SK-N-SH (cell line): ENCODE results near the gene LAMC2. TPM values are rescaled to one million over a fixed set of nuclear protein-coding genes. Genes with fewer than 3 reads are reported as not detected.

Experiments used
- CTCF ChIA-PET: fragments of 300-600, 350-600 bp; formaldehyde crosslinking; extraction: SDS; loops from one replicate; lab custom pipeline; 2021; lab: Yijun Ruan, JAX
- POLR2A ChIA-PET: fragments of 350-600 bp; sonication (Branson Sonifier 250); formaldehyde crosslinking; extraction: SDS; loops from one replicate; lab custom pipeline; 2020; ENCODE audit warnings: antibody characterized with exemption, inconsistent platforms; lab: Yijun Ruan, JAX
- DNase-seq: peaks from one replicate; pipeline ENCODE4 v3.0.0; 2012
- H2AFZ ChIP-seq: fragments of 200-600 bp; sonication (generic); 2 replicates; pipeline ENCODE4 v1.8.1; 2016; ENCODE audit warnings: antibody characterized with exemption, mild to moderate bottlenecking, low read depth
- H3F3A ChIP-seq: fragments of 200-600 bp; sonication (generic); replicated peaks from 2 replicates; pipeline ENCODE3; 2016; ENCODE audit warnings: antibody characterized with exemption, mild to moderate bottlenecking; ENCODE audit not compliant: insufficient read depth
- H3K27ac ChIP-seq, 2 experiments: fragments of 200-500 bp in 1 of 2; fragments of 200-600 bp in 1 of 2; sonication (Bioruptor generic) in 1 of 2; sonication (generic), shearing (Covaris generic) in 1 of 2; 2 replicates each; pipeline versions ENCODE4 v1.5.1 to v1.6.1; 2014 to 2016; ENCODE audit warnings: low read depth in 2 of 2, inconsistent platforms in 1 of 2, low read length in 1 of 2, mild to moderate bottlenecking in 1 of 2, mixed read lengths in 1 of 2
- H3K27me3 ChIP-seq: fragments of 200-600 bp; sonication (generic), shearing (Covaris generic); 2 replicates; pipeline ENCODE4 v1.6.1; 2016; ENCODE audit warnings: mixed run types; ENCODE audit not compliant: insufficient read depth
- H3K36me3 ChIP-seq, 2 experiments: fragments of 200-500 bp in 1 of 2; fragments of 200-600 bp in 1 of 2; sonication (Bioruptor generic) in 1 of 2; sonication (generic) in 1 of 2; replicated peaks in 1 of 2; 2 replicates each; pipeline versions ENCODE3 to v1.5.1; 2014 to 2016; ENCODE audit warnings: low read length in 1 of 2, mild to moderate bottlenecking in 1 of 2; ENCODE audit not compliant: insufficient read depth in 2 of 2, control insufficient read depth in 1 of 2
- H3K4me1 ChIP-seq, 2 experiments: fragments of 200-500 bp in 1 of 2; fragments of 200-600 bp in 1 of 2; sonication (Bioruptor generic) in 1 of 2; sonication (generic), shearing (Covaris generic) in 1 of 2; 2 replicates each; pipeline versions ENCODE4 v1.5.1 to v1.6.1; 2014 to 2016; ENCODE audit warnings: low read depth in 1 of 2, low read length in 1 of 2, mixed run types in 1 of 2; ENCODE audit not compliant: insufficient read depth in 2 of 2, control insufficient read depth in 1 of 2
- H3K4me2 ChIP-seq: fragments of 200-600 bp; sonication (generic), shearing (Covaris generic); 2 replicates; pipeline ENCODE4 v1.6.1; 2017; ENCODE audit warnings: mixed run types
- H3K4me3 ChIP-seq, 2 experiments: fragments of 200-500 bp in 1 of 2; fragments of 200-600 bp in 1 of 2; sonication (Bioruptor generic) in 1 of 2; sonication (generic), shearing (Covaris generic) in 1 of 2; 2 replicates each; pipeline versions ENCODE4 v1.5.1 to v1.8.1; 2014 to 2016; ENCODE audit warnings: low read depth in 2 of 2, inconsistent platforms in 1 of 2, low read length in 1 of 2, mild to moderate bottlenecking in 1 of 2, mixed read lengths in 1 of 2, moderate library complexity in 1 of 2
- H3K79me2 ChIP-seq: fragments of 200-600 bp; sonication (generic); 2 replicates; pipeline ENCODE4 v1.8.1; 2017; ENCODE audit warnings: mild to moderate bottlenecking; ENCODE audit not compliant: insufficient read depth
- H3K9ac ChIP-seq: fragments of 200-600 bp; sonication (generic); 2 replicates; pipeline ENCODE4 v1.6.1; 2017; ENCODE audit warnings: mixed run types
- H3K9me2 ChIP-seq: fragments of 200-600 bp; sonication (generic); 2 replicates; pipeline ENCODE4 v1.6.1; 2017; ENCODE audit warnings: mixed run types
- H3K9me3 ChIP-seq: fragments of 200-600 bp; sonication (generic); 2 replicates; pipeline ENCODE4 v1.6.1; 2017; ENCODE audit warnings: mixed run types, mild to moderate bottlenecking, moderate library complexity
- H4K20me1 ChIP-seq: fragments of 200-600 bp; sonication (generic); 2 replicates; pipeline ENCODE4 v1.6.1; 2017; ENCODE audit warnings: mild to moderate bottlenecking, mixed run types; ENCODE audit not compliant: insufficient read depth
- CHD2 ChIP-seq: fragments of 150-350 bp; IDR thresholded peaks from 2 replicates; pipeline ENCODE4 v1.6.1; 2018; ENCODE audit warnings: low read length; ENCODE audit not compliant: partially characterized antibody
- CTCF ChIP-seq: fragments of 200-600 bp; sonication (generic); IDR thresholded peaks from 2 replicates; pipeline ENCODE4 v1.6.1; 2017; ENCODE audit warnings: antibody characterized with exemption, mild to moderate bottlenecking, moderate library complexity
- EP300 ChIP-seq, 2 experiments: IDR thresholded peaks; 2 replicates each; pipeline versions ENCODE4 v1.4.0 to v1.6.1; 2012; ENCODE audit warnings: borderline replicate concordance in 1 of 2, low read depth in 1 of 2, low read length in 1 of 2
- EZH2phosphoT487 ChIP-seq: fragments of 200-600 bp; sonication (generic); IDR thresholded peaks from 2 replicates; pipeline ENCODE4 v1.6.1; 2017; ENCODE audit warnings: low read depth, mixed run types, mild to moderate bottlenecking, antibody characterized with exemption, moderate library complexity, borderline replicate concordance
- FOSL2 ChIP-seq: IDR thresholded peaks from 2 replicates; pipeline ENCODE4 v1.4.0; 2012; ENCODE audit warnings: low read depth, mild to moderate bottlenecking, moderate library complexity, borderline replicate concordance
- FOXM1 ChIP-seq: IDR thresholded peaks from 2 replicates; pipeline ENCODE4 v1.4.0; 2012; ENCODE audit warnings: low read depth, mild to moderate bottlenecking
- GABPA ChIP-seq: IDR thresholded peaks from 2 replicates; pipeline ENCODE4 v1.4.0; 2012; ENCODE audit warnings: low read depth, mild to moderate bottlenecking
- GATA2 ChIP-seq: sonication (generic); formaldehyde crosslinking; IDR thresholded peaks from 2 replicates; pipeline ENCODE4 v1.5.0; 2020; ENCODE audit warnings: mild to moderate bottlenecking, missing genetic modification reagents
- JUND ChIP-seq: IDR thresholded peaks from 2 replicates; pipeline ENCODE4 v1.4.0; 2012
- MXI1 ChIP-seq: IDR thresholded peaks from 2 replicates; pipeline ENCODE4 v1.6.1; 2012; ENCODE audit warnings: mild to moderate bottlenecking, low read depth, low read length, improper control_type of control experiment
- NFIC ChIP-seq: IDR thresholded peaks from 2 replicates; pipeline ENCODE4 v1.4.0; 2012; ENCODE audit warnings: borderline replicate concordance
- NRF1 ChIP-seq: IDR thresholded peaks from 2 replicates; pipeline ENCODE4 v1.6.1; 2012; ENCODE audit warnings: low read depth, mild to moderate bottlenecking, low read length
- PBX3 ChIP-seq: IDR thresholded peaks from 2 replicates; pipeline ENCODE4; 2012
- RAD21 ChIP-seq: IDR thresholded peaks from 2 replicates; pipeline ENCODE4 v1.6.1; 2012; ENCODE audit warnings: mild to moderate bottlenecking, low read length
- RCOR1 ChIP-seq: fragments of 150-350 bp; IDR thresholded peaks from 2 replicates; pipeline ENCODE4 v1.6.1; 2017; ENCODE audit warnings: antibody characterized with exemption, low read length
- RFX5 ChIP-seq: IDR thresholded peaks from 2 replicates; pipeline ENCODE4 v1.6.1; 2012; ENCODE audit warnings: mild to moderate bottlenecking, improper control_type of control experiment, low read length
- TAF1 ChIP-seq: IDR thresholded peaks from 2 replicates; pipeline ENCODE4 v1.6.1; 2012; ENCODE audit warnings: low read depth, mild to moderate bottlenecking, low read length, moderate library complexity, borderline replicate concordance
- USF2 ChIP-seq: fragments of 150-350 bp; IDR thresholded peaks from 2 replicates; pipeline ENCODE4 v1.6.1; 2017; ENCODE audit warnings: antibody characterized with exemption, low read length, low read depth, borderline replicate concordance
- YY1 ChIP-seq: IDR thresholded peaks from 2 replicates; pipeline ENCODE4 v1.4.0; 2012; ENCODE audit warnings: low read depth, mild to moderate bottlenecking
- WGBS: methylation state at CpG from one replicate; pipeline ENCODE4 v1.1.6; 2017; ENCODE audit warnings: low lambda C conversion rate; 5-methylcytosine and 5-hydroxymethylcytosine counted together
- polyA plus RNA-seq, 3 experiments: library from polyadenylated mRNA; depleted of rRNA; stranded (reverse); fragments of >200 nt; gene quantifications; 2 replicates each; pipeline ENCODE4 v1.2.3, GENCODE V29; 2012

Gene LAMC2
- polyA plus RNA-seq, 1 of the 3 experiments (the other 2 are of a cell fraction): 0.15 TPM

- ChIA-PET CTCF (interaction anchor here (5.1 kb wide), 1 partner anchor 10 kb away, joined by 25 read pairs; no protein-coding TSS in a partner anchor), POLR2A (no interaction called here)
- Histone ChIP-seq H3K4me1 (peaks cover 0 to 8% of the 10 kb centered on the region in 2 experiments; a peak in 1 of 4 replicates), H3K9me3 (no peaks in the 10 kb centered on the region), H3K9me2 (no peaks in the 10 kb centered on the region), H3K36me3 (no peaks in the 10 kb centered on the region), H3K79me2 (no peaks in the 10 kb centered on the region), H3F3A (no peaks in the 10 kb centered on the region), H4K20me1 (no peaks in the 10 kb centered on the region), H3K27ac (no peak overlapping the region), H3K4me3 (no peak overlapping the region), H2AFZ (peak overlapping the region; percentile 36; the same call in 1 of the 2 replicates), H3K9ac (no peak overlapping the region), H3K27me3 (no peaks in the 10 kb centered on the region), H3K4me2 (no peak overlapping the region)
- TF ChIP-seq FOSL2 (no peak), JUND (no peak), GATA2 (CRISPR knock-in tag) (no peak), EZH2phosphoT487 (no peak), CHD2 (no peak), TAF1 (no peak), GABPA (no peak), MXI1 (no peak), EP300 (IDR thresholded peaks at IDR 0.05; ENCODE audit: borderline replicate concordance in 1 of 2, low read depth in 1 of 2, low read length in 1 of 2) (no peak), RCOR1 (no peak), CTCF (no peak), RAD21 (no peak), PBX3 (no peak), NFIC (no peak), FOXM1 (no peak), RFX5 (no peak), YY1 (no peak), NRF1 (no peak), USF2 (no peak)
- no peak for DNase-seq
- WGBS: 78% methylated on average over 11 of the region's 11 CpGs
Measured at GRCh38 chr1:183291802-183292514, 105.9 kb downstream of the LAMC2 start.
